Activated naive CD4-positive, alpha-beta T cell treated with anti-CD3 and anti-CD28 coated beads, Interleukin-2, amount 10 ng/mL, durations not matched to agents 7 days and 5 days (primary cell): ENCODE results near the gene WDR88.
"Not testable (repeated sequence)": the region's sequence is repeated elsewhere in the genome, so short reads cannot be mapped to it uniquely, and the experiment has no call there.

Experiments used
- CTCF ChIA-PET: fragments of 350-600 bp; sonication (Branson Sonifier 250); formaldehyde crosslinking; loops from one replicate; lab custom pipeline; 2021; ENCODE audit warnings: antibody characterized with exemption; lab: Charles Lee
- DNase-seq: peaks from one replicate; pipeline ENCODE4 v3.0.0-alpha.2; 2020
- H3K27ac Mint-ChIP-seq: one replicate; pipeline ENCODE4 v1.8.0; 2021; ENCODE audit warnings: mild to moderate bottlenecking, moderate library complexity, mixed read lengths
- H3K27me3 Mint-ChIP-seq: one replicate; pipeline ENCODE4 v1.8.0; 2021; ENCODE audit warnings: mild to moderate bottlenecking, mixed read lengths
- H3K36me3 Mint-ChIP-seq: one replicate; pipeline ENCODE4 v1.8.0; 2021; ENCODE audit warnings: mixed read lengths
- H3K4me1 Mint-ChIP-seq: one replicate; pipeline ENCODE4 v1.8.0; 2021; ENCODE audit warnings: mixed read lengths
- H3K4me3 Mint-ChIP-seq: one replicate; pipeline ENCODE4 v1.8.0; 2021; ENCODE audit warnings: mild to moderate bottlenecking, moderate library complexity, mixed read lengths
- H3K9me3 Mint-ChIP-seq: one replicate; pipeline ENCODE4 v1.8.0; 2021; ENCODE audit warnings: mixed read lengths

The WDR88 gene

DNA sequence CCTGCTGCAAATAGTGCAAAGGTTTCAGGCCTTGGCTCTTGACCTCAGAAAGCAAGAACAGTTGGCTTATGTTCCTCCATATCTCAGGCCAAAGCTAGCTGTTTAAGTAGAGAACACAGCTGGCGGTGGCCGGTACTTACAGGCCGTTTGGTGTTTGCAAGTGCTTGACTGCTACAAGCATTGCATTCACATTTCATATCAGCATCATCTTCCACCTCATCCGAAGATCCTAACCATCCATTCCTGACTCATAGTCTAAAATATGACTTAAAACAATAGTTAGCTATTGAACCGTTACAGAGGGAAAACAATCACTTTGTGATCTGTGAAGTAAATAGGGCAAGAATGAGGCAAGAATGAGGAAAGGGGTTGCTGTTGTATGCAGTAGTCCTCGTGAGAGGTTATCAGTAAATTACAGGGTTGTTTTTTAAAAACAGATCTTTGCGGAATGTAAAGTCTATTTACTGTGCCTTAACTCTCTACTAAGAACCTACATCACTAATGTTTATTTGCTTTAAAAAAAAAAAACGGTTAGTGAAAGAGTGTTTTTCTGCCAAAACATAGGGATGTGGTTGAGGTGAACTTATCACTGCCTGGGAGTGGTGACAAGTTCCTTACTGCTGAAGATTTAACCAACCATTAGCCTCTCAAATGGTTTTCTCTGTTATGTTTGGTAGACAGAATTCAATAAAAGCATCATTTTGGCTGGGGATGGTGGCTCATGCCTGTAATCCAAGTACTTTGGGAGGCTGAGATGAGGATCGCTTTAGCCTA is 21.6 kb upstream of the WDR88 start:
- H3K36me3 Mint-ChIP-seq = peaks cover 41% of the 10 kb centered on the region
- no peaks in the 10 kb centered on the region for H3K27me3 Mint-ChIP-seq
- H3K9me3 Mint-ChIP-seq = no peaks in the 10 kb centered on the region
- H3K4me3 Mint-ChIP-seq = no peak overlapping the region
- H3K27ac Mint-ChIP-seq = no peak overlapping the region
- no peak for DNase-seq
- H3K4me1 Mint-ChIP-seq = no peaks in the 10 kb centered on the region
- CTCF ChIA-PET = interaction anchor here (0.7 kb wide), 1 partner anchor 410 kb away, joined by 3 read pairs; no protein-coding TSS in a partner anchor

DNA sequence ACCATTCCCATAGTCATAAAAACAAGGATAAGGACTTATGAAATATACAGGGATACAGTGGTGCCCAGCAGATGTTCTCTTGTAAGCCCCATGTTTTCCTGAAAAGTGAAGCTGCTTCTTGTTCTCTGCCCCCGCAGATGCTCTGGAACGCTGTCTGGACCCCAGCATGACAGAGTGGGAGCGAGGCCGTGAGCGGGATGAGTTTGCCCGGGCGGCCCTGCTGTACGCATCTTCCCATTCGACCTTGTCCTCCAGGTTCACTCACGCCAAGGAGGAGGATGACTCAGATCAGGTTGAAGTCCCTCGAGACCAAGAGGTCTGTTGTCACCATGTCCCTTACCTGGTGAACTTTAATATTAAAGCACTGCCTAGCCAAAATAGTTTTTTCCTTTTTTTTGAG is 20.3 kb upstream of the WDR88 start:
- Mint-ChIP-seq H3K27ac (no peak overlapping the region), H3K36me3 (peaks cover 44% of the 10 kb centered on the region), H3K9me3 (no peaks in the 10 kb centered on the region), H3K4me1 (no peaks in the 10 kb centered on the region), H3K27me3 (no peaks in the 10 kb centered on the region), H3K4me3 (no peak overlapping the region)
- CTCF ChIA-PET = no interaction called here
- no peak for DNase-seq

DNA sequence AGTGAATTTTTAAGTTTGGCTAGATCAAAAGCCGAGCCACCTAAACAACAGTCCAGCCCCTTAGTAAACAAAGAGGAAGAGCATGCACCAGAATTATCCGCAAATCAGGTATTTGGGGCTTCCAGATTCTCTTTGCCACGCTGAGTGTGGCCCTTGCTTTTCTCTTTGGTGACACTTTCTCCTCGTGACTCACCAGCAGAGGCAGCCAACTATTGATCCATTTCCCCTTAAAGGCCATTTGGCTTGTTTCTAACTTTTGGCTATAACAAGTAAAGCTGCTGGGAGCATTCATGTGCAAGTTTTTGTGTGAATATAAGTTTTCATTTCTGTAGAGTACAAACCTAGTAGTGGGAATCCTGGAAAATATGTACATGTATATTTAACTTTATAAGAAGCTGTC is 17.6 kb upstream of the WDR88 start:
- H3K4me3 Mint-ChIP-seq = no peak overlapping the region
- DNase-seq = no peak
- no peak overlapping the region for H3K27ac Mint-ChIP-seq
- H3K4me1 Mint-ChIP-seq = no peaks in the 10 kb centered on the region
- H3K27me3 Mint-ChIP-seq = no peaks in the 10 kb centered on the region
- CTCF ChIA-PET = no interaction called here
- peaks cover 44% of the 10 kb centered on the region for H3K36me3 Mint-ChIP-seq
- H3K9me3 Mint-ChIP-seq = no peaks in the 10 kb centered on the region

DNA sequence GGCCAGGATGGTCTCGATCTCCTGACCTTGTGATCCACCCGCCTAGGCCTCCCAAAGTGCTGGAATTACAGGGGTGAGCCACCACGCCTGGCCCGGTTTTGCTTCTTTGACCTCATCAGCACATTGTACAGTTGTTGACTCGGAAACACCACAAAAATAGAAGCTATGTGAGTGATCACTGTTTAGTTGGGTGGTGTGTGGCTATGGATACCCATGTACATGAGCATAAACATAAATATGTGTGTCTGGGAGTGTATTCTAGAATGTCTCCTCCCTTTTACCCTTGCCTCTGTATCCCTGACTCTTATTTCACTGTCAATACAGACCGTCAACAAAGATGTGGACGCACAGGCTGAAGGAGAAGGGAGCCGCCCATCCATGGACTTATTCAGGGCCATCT is 14.4 kb upstream of the WDR88 start:
- CTCF ChIA-PET = interaction anchor here (0.6 to 3.4 kb wide), 3 partner anchors 138 to 726 kb away, joined by 3 to 25 read pairs (median 3); no protein-coding TSS in a partner anchor
- peaks cover 28% of the 10 kb centered on the region for H3K36me3 Mint-ChIP-seq
- no peak overlapping the region for H3K4me3 Mint-ChIP-seq
- H3K4me1 Mint-ChIP-seq = no peaks in the 10 kb centered on the region
- H3K27ac Mint-ChIP-seq = no peak overlapping the region
- H3K27me3 Mint-ChIP-seq = no peaks in the 10 kb centered on the region
- no peak for DNase-seq
- no peaks in the 10 kb centered on the region for H3K9me3 Mint-ChIP-seq

DNA sequence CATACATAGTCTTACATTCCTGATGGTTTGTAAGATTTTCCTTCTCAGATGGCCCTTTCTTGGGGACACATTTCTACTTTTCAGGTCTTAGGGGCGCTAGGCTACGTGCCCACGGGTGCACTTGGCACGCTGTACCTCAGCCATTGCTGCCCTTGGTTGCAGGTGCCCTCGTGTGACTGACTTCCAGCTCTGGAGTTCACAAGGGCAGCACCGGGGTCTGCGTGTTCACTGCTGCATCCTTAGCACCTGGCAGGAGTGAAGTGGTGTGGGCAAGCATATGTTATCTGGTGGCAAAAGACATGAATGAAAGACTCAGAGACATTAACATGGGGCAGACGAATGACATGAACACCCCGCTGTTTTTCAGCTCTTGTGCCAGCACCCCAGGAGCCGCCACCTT is 13.3 kb upstream of the WDR88 start:
- H3K9me3 Mint-ChIP-seq = no peaks in the 10 kb centered on the region
- peaks cover 28% of the 10 kb centered on the region for H3K36me3 Mint-ChIP-seq
- H3K27me3 Mint-ChIP-seq = no peaks in the 10 kb centered on the region
- no peak overlapping the region for H3K27ac Mint-ChIP-seq
- H3K4me3 Mint-ChIP-seq = no peak overlapping the region
- H3K4me1 Mint-ChIP-seq = no peaks in the 10 kb centered on the region
- DNase-seq = no peak
- CTCF ChIA-PET = interaction anchor here (0.7 to 3.4 kb wide), 5 partner anchors 33 to 519 kb away, joined by 3 to 25 read pairs (median 3); partner anchors contain the start of genes CEP89 and FAAP24

DNA sequence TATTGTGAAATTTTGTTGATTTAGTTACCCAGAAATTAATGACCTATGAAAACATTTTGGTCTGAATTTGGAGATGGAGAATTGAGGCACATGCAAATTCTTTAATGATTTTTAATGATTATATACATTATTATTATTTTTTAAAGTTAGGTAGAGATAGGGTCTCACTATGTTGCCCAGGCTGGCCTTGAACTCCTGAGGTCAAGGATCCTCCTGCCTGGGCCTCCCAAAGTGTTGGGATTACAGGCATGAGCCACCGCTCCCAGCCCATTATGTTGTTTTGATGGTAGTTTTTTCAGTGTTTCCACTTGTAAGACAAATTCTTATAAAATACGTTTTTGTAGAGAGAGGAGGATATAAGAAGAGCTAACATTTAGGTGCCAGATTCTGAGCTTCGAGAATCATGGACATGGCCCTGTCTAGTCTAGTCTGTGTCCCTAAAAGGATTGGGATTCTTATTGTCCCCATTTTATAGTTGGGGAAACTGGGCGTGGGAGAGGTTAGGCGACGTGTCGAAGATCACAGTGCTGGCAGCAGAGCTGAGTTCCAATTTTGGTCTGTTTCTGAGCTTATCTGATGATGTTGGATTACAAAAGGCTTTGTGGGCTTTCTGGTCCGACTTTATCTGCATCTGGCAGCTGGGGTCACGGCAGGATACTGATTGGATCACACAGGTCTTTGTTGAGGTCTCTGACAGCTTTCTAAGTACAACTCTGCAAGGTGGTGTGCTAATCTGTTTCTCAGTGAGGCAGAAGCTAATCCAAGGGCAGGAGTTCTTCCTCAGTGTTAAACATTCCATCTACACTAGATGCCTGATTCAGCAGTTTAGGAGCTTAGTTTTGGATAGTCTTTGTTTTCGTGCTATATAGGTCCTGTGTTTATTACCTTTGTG is 7.5 kb upstream of the WDR88 start:
- H3K27me3 Mint-ChIP-seq = no peaks in the 10 kb centered on the region
- H3K27ac Mint-ChIP-seq = no peak overlapping the region
- H3K4me1 Mint-ChIP-seq = peaks cover 5% of the 10 kb centered on the region
- DNase-seq = no peak
- H3K9me3 Mint-ChIP-seq = no peaks in the 10 kb centered on the region
- H3K4me3 Mint-ChIP-seq = no peak overlapping the region
- peaks cover 26% of the 10 kb centered on the region for H3K36me3 Mint-ChIP-seq
- CTCF ChIA-PET = interaction anchor here (0.8 to 4.0 kb wide), 17 partner anchors 13 to 441 kb away, joined by 3 to 30 read pairs (median 4); partner anchors contain the start of gene NUDT19

DNA sequence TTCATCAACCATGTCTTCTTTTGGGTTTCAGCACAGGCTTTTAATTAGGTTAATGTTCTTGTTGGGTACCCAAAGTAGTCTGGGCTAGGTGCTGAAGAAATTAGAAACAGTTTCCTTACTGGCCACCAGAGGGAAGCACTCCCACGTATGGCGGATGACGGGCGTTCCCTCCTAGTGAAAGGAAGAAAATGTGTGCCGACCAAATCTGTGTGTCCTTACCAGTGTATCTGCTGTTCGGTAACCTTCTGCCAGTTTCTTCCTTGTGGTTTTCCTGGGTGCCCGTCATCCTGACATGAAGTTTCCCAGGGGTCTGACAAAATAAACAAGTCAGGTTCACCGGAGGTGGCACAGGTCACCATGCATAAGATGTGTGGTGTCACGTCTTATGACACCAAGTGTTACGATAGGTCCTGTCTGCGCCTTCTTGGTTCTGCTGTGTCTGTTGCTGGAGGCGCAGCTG is 6.0 kb upstream of the WDR88 start:
- Mint-ChIP-seq H3K36me3 (peaks cover 35% of the 10 kb centered on the region), H3K27me3 (no peaks in the 10 kb centered on the region), H3K27ac (no peak overlapping the region), H3K4me3 (no peak overlapping the region), H3K4me1 (peaks cover 5% of the 10 kb centered on the region), H3K9me3 (no peaks in the 10 kb centered on the region)
- CTCF ChIA-PET = interaction anchor here (0.7 to 4.0 kb wide), 10 partner anchors 12 to 434 kb away, joined by 3 to 30 read pairs (median 4); partner anchors contain the start of gene NUDT19
- DNase-seq = peak; percentile 69

DNA sequence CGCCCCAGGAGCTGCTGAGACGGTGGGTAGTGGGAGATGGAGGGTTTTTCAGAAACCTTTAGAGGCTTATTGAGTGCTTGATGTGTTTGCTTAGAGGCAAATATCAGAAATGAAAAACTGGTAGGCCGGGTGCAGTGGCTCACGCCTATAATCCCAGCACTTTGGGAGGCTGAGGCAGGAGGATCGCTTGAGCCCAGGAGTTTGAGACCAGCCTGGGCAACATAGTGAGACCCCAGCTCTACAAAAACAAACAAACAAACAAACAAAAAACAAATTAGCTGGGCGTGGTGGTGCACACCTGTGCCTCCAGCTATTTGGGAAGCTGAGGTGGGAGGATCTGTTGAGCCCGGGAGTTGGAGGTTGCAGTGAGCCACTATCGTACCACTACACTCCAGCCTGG is 5.2 kb upstream of the WDR88 start:
- H3K9me3 Mint-ChIP-seq, H3K27me3 Mint-ChIP-seq, H3K4me3 Mint-ChIP-seq, H3K27ac Mint-ChIP-seq, H3K4me1 Mint-ChIP-seq, DNase-seq: not testable (repeated sequence)
- peaks cover 36% of the 10 kb centered on the region for H3K36me3 Mint-ChIP-seq
- CTCF ChIA-PET = interaction anchor here (2.5 to 4.0 kb wide), 2 partner anchors 50 to 58 kb away, joined by 8 to 30 read pairs; no protein-coding TSS in a partner anchor

DNA sequence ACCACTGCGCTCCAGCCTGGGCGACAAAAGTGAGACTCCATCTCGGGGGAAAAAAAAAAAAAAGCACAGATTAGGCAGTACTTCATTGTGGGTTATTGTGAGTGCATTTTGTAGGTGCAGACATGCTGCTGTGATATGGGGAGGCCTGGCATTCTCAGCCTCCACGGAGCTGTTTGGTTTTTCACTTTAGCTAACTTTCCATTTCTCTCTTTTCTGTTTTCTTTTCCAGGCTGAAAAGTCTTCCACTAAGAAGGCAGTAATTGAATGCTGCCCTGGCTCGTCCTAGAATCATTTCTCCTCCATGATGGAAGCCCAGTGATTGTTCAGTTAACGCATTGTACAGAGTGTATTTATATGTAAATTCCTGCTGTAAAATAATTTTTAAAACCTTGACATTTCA is 2.0 kb upstream of the WDR88 start:
- no peaks in the 10 kb centered on the region for H3K9me3 Mint-ChIP-seq
- H3K4me3 Mint-ChIP-seq = no peak overlapping the region
- peaks cover 7% of the 10 kb centered on the region for H3K4me1 Mint-ChIP-seq
- H3K27me3 Mint-ChIP-seq = no peaks in the 10 kb centered on the region
- DNase-seq = no peak
- peaks cover 29% of the 10 kb centered on the region for H3K36me3 Mint-ChIP-seq
- H3K27ac Mint-ChIP-seq = no peak overlapping the region
- CTCF ChIA-PET = interaction anchor here (0.9 kb wide), 1 partner anchor 55 kb away, joined by 3 read pairs; no protein-coding TSS in a partner anchor

DNA sequence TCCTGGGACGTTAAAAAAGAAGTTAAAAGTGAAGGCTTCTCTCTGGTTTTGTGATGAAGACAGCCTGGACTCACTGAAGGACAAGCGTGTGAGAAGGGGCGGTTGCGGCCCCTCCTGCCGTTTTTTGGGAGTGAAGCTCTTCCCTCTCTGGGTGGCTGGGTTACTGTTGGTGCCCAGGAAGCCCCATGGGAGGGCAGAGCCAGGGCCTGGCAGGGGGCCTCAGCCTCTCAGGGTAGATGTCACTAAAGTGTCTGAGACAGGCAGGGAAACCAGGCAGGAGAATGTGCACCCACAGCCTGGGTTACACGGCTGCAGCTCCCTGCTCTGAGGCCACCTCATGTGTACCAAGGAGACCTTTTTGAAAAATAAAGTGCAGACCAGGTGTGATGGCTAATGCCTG is 1.5 kb upstream of the WDR88 start:
- CTCF ChIA-PET = interaction anchor here (0.9 kb wide), 1 partner anchor 54 kb away, joined by 3 read pairs; no protein-coding TSS in a partner anchor
- no peak for DNase-seq
- H3K4me3 Mint-ChIP-seq = no peak overlapping the region
- no peaks in the 10 kb centered on the region for H3K9me3 Mint-ChIP-seq
- H3K4me1 Mint-ChIP-seq = peaks cover 11% of the 10 kb centered on the region
- no peaks in the 10 kb centered on the region for H3K27me3 Mint-ChIP-seq
- H3K27ac Mint-ChIP-seq = no peak overlapping the region
- peaks cover 28% of the 10 kb centered on the region for H3K36me3 Mint-ChIP-seq

DNA sequence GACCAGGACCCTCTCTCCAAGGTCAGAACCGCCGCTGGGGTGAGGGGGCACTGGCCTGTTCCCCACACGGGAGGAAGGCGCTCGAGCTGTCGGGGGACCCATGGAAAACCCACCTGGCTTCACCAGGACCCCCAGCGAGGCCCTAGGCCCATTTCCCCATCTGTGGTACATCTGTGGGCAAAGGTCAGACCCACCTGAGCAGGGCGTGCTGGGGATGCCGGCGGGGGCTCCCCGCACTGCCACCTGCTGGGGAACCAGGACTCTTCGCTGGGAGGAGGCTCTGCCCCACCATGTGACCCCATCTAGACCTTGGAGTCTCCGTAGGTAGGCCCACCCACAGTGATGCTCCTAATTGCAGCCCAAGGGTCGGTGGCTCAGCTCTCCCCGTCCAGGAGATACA is 511 bp downstream of the WDR88 start:
- peaks cover 19% of the 10 kb centered on the region for H3K36me3 Mint-ChIP-seq
- no peaks in the 10 kb centered on the region for H3K9me3 Mint-ChIP-seq
- no peak overlapping the region for H3K4me3 Mint-ChIP-seq
- CTCF ChIA-PET = interaction anchor here (0.6 to 1.7 kb wide), 2 partner anchors 55 to 156 kb away, joined by 3 to 4 read pairs; no protein-coding TSS in a partner anchor
- H3K27me3 Mint-ChIP-seq = no peaks in the 10 kb centered on the region
- DNase-seq = no peak
- no peak overlapping the region for H3K27ac Mint-ChIP-seq
- H3K4me1 Mint-ChIP-seq = peaks cover 6% of the 10 kb centered on the region

DNA sequence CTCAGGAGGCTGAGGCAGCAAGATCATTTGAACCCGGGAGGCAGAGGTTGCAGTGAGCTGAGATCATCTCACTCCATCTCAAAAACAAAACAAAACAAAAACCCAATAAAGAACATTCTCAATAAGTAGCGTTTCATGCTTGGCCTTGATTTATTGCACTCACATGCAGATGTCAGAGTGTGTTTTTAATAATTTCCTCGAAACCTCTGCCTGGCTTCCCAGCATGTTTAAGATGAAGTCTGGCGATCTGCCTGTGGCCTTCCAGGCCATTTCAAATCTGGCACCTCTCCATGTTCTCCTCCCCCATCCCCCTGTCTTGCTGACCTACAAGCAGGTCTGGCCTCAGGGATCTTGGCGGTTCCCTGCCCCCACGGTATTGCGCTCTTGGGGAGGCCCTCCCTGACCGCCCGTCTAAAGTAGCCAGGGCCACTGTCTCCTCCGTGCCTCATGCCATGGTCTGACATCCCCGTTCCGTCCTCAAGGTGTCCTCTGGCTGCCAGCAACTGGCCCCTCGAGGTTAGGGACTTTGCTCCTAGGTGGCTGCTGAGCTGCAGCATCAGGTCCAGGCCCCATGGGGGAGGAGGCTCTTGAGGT is 1.6 kb downstream of the WDR88 start:
- Mint-ChIP-seq H3K27ac (no peak overlapping the region), H3K27me3 (peaks cover under 1% of the 10 kb centered on the region), H3K4me1 (peaks cover 6% of the 10 kb centered on the region), H3K36me3 (peaks cover 15% of the 10 kb centered on the region), H3K4me3 (no peak overlapping the region), H3K9me3 (no peaks in the 10 kb centered on the region)
- CTCF ChIA-PET = interaction anchor here (2.2 kb wide), 1 partner anchor 51 kb away, joined by 7 read pairs; no protein-coding TSS in a partner anchor
- no peak for DNase-seq

DNA sequence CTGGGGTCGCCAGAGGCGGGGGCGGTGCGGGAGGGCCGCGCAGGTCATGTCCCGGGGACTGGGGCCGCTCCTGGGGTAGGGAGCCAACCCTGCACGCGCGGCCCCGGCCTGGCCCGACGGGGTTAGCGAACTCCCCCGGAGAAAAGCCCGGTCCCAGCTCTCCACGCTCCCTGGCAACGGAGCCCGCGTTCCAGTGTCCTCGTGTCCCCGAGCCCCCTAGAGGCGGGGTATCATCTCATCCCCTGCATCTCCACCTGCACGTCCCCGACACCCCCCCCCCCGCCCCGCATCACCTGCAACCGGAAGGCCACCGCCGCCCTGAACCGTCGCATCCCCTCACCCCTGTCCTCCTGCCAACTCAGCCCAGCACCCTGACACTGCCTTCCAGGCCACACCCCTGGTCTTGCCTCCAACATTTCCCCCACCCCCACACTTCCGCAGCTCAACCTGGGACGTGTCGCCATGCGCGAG is 2.7 kb downstream of the WDR88 start:
- peaks cover 6% of the 10 kb centered on the region for H3K4me1 Mint-ChIP-seq
- no peak overlapping the region for H3K27ac Mint-ChIP-seq
- CTCF ChIA-PET = interaction anchor here (2.2 kb wide), 1 partner anchor 50 kb away, joined by 7 read pairs; no protein-coding TSS in a partner anchor
- H3K27me3 Mint-ChIP-seq = peaks cover 10% of the 10 kb centered on the region
- no peak overlapping the region for H3K4me3 Mint-ChIP-seq
- H3K9me3 Mint-ChIP-seq = no peaks in the 10 kb centered on the region
- DNase-seq = peak; percentile 64
- H3K36me3 Mint-ChIP-seq = peaks cover 11% of the 10 kb centered on the region
